DND-41 (cell line): ENCODE data around the gene GYPC.

Source experiments
- ATAC-seq: fragments of 200-7000 bp; cut with Tn5 transposase; 3 replicates; pipeline ENCODE4 v1.9.1; 2021; ENCODE audit warnings: low read depth; ENCODE audit not compliant: insufficient read depth
- DNase-seq: peaks from one replicate; pipeline ENCODE4 v3.0.0-alpha.2; 2020
- H2AFZ ChIP-seq: 2 replicates; pipeline ENCODE4 v1.6.0; 2012; ENCODE audit warnings: low read depth, low read length
- H3K27ac ChIP-seq: 2 replicates; pipeline ENCODE4 v1.5.1; 2012; ENCODE audit warnings: low read length, inconsistent platforms
- H3K27me3 ChIP-seq: fragments of 200-600 bp; sonication (generic); 2 replicates; pipeline ENCODE4 v1.6.0; 2012; ENCODE audit warnings: low read length, mild to moderate bottlenecking, inconsistent platforms; ENCODE audit not compliant: insufficient read depth, poor library complexity
- H3K36me3 ChIP-seq: 2 replicates; pipeline ENCODE4 v1.5.1; 2012; ENCODE audit warnings: low read length, inconsistent platforms; ENCODE audit not compliant: insufficient read depth
- H3K4me1 ChIP-seq: 2 replicates; pipeline ENCODE4 v1.5.1; 2012; ENCODE audit warnings: mild to moderate bottlenecking, low read length; ENCODE audit not compliant: insufficient read depth
- H3K4me2 ChIP-seq: 2 replicates; pipeline ENCODE4 v1.6.0; 2012; ENCODE audit warnings: mild to moderate bottlenecking, moderate library complexity, low read length, inconsistent platforms; ENCODE audit not compliant: insufficient read depth
- H3K4me3 ChIP-seq, 2 experiments: fragments of 200-600 bp in 1 of 2; shearing (Covaris generic) in 1 of 2; 2 replicates each; pipeline ENCODE4 v1.5.1; 2012 to 2016; ENCODE audit warnings: inconsistent platforms in 2 of 2, low read length in 2 of 2, mild to moderate bottlenecking in 2 of 2, low read depth in 1 of 2, moderate library complexity in 1 of 2
- H3K79me2 ChIP-seq: 2 replicates; pipeline ENCODE4 v1.6.0; 2012; ENCODE audit warnings: low read length, inconsistent platforms; ENCODE audit not compliant: insufficient read depth
- H3K9ac ChIP-seq: 2 replicates; pipeline ENCODE4 v1.6.0; 2012; ENCODE audit warnings: low read depth, mild to moderate bottlenecking, inconsistent platforms, low read length, moderate library complexity
- H3K9me3 ChIP-seq: 2 replicates; pipeline ENCODE4 v1.5.1; 2012; ENCODE audit warnings: low read length, moderate library complexity, mild to moderate bottlenecking, inconsistent platforms; ENCODE audit not compliant: insufficient read depth, severe bottlenecking
- H4K20me1 ChIP-seq: 2 replicates; pipeline ENCODE4 v1.6.0; 2012; ENCODE audit warnings: low read length; ENCODE audit not compliant: insufficient read depth
- CTCF ChIP-seq: IDR thresholded peaks from 2 replicates; pipeline ENCODE4 v1.5.1; 2012; ENCODE audit warnings: borderline replicate concordance, low read length, moderate library complexity, mild to moderate bottlenecking; ENCODE audit not compliant: poor library complexity, severe bottlenecking; ENCODE audit errors: extremely low read depth
- EZH2 ChIP-seq: IDR thresholded peaks from 3 replicates; pipeline ENCODE4 v1.6.1; 2012; ENCODE audit warnings: borderline replicate concordance, low read depth, mild to moderate bottlenecking, moderate library complexity, low read length, inconsistent platforms; ENCODE audit not compliant: severe bottlenecking

GYPC gene

GRCh38 chr2:126685629-126686028 lies 29.7 kb downstream of the GYPC start:
- Histone ChIP-seq H3K27me3 (no peaks in the 10 kb centered on the region), H3K27ac (no peak overlapping the region), H3K9ac (no peak overlapping the region), H3K9me3 (no peaks in the 10 kb centered on the region), H2AFZ (no peak overlapping the region), H3K36me3 (no peaks in the 10 kb centered on the region), H3K4me3 (no peak overlapping the region), H3K4me2 (no peak overlapping the region), H3K79me2 (no peaks in the 10 kb centered on the region), H3K4me1 (peaks cover 3% of the 10 kb centered on the region; the same call in 1 of the 2 replicates), H4K20me1 (no peaks in the 10 kb centered on the region)
- no peak for TF ChIP-seq EZH2
- TF ChIP-seq CTCF = no peak
- DNase-seq (no peak), ATAC-seq (no peak)

GRCh38 chr2:126686286-126686685 lies 30.3 kb downstream of the GYPC start:
- ATAC-seq = peak; percentile 47; the same call in 1 of the 3 replicates
- Histone ChIP-seq H3K4me2 (no peak overlapping the region), H4K20me1 (no peaks in the 10 kb centered on the region), H3K36me3 (no peaks in the 10 kb centered on the region), H3K79me2 (no peaks in the 10 kb centered on the region), H3K27ac (no peak overlapping the region; the same call in 1 of the 2 replicates), H3K9me3 (no peaks in the 10 kb centered on the region), H3K27me3 (no peaks in the 10 kb centered on the region), H3K9ac (no peak overlapping the region), H3K4me1 (peaks cover 3% of the 10 kb centered on the region; the same call in 1 of the 2 replicates), H3K4me3 (no peak overlapping the region), H2AFZ (no peak overlapping the region)
- no peak for DNase-seq
- no peak for TF ChIP-seq EZH2
- TF ChIP-seq CTCF = no peak

DNA sequence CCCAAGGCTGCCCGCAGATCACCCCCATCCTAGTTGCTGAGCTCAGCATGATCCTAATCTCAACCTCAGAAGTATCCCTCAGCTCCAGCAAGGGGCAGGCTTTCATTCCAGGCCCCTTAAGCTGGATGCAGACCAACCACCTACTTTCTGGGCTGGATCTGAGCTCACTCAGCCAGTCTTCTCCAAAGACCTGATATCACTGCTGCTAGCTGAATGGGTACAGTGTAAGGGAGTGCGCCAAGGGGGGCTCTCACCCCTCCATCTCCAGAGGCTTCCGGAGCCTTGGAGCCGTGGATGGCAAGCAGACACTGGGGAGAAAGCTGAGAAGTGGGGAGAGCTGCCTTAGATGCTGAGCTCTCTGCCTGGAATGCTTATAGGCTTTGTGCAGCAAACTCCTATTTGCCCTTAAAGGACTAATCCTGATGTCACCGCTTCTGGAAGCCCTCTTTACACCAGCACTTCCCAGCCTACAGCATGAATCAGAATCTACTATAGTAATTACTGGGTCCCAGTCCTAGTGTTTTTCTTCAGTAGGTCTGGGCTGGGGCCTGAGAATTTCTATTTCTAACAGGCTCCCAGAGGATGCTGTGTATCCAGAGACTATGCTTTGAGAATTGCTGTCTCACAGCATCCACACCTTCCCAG lies 31.0 kb downstream of the GYPC start:
- Histone ChIP-seq H3K4me2 (no peak overlapping the region), H3K9ac (no peak overlapping the region), H3K4me3 (no peak overlapping the region), H3K4me1 (peaks cover 3% of the 10 kb centered on the region; the same call in 1 of the 2 replicates), H4K20me1 (no peaks in the 10 kb centered on the region), H3K9me3 (no peaks in the 10 kb centered on the region), H3K79me2 (no peaks in the 10 kb centered on the region), H3K27ac (no peak overlapping the region), H3K36me3 (no peaks in the 10 kb centered on the region), H2AFZ (no peak overlapping the region), H3K27me3 (no peaks in the 10 kb centered on the region)
- ATAC-seq (no peak), DNase-seq (no peak)
- no peak for TF ChIP-seq EZH2
- TF ChIP-seq CTCF = no peak

GRCh38 chr2:126687503-126687902 lies 31.5 kb downstream of the GYPC start:
- no peak for ATAC-seq
- Histone ChIP-seq H3K36me3 (no peaks in the 10 kb centered on the region), H3K4me2 (no peak overlapping the region)

More at GRCh38 chr2:126687503-126687902, 31.5 kb downstream of the GYPC start:
- Histone ChIP-seq H3K27me3 (no peaks in the 10 kb centered on the region), H2AFZ (no peak overlapping the region), H4K20me1 (no peaks in the 10 kb centered on the region), H3K9ac (no peak overlapping the region), H3K27ac (no peak overlapping the region), H3K4me1 (peaks cover 3% of the 10 kb centered on the region; the same call in 1 of the 2 replicates), H3K79me2 (no peaks in the 10 kb centered on the region), H3K9me3 (no peaks in the 10 kb centered on the region), H3K4me3 (no peak overlapping the region)
- TF ChIP-seq EZH2 (no peak), CTCF (no peak)
- no peak for DNase-seq
